NCI-H510A (cell line): ENCODE results near the gene SHANK1.

ENCODE experiments used
- DNase-seq: peaks from one replicate; lab custom pipeline; 2025; lab: John Stamatoyannopoulos, UW

SHANK1 gene

DNA sequence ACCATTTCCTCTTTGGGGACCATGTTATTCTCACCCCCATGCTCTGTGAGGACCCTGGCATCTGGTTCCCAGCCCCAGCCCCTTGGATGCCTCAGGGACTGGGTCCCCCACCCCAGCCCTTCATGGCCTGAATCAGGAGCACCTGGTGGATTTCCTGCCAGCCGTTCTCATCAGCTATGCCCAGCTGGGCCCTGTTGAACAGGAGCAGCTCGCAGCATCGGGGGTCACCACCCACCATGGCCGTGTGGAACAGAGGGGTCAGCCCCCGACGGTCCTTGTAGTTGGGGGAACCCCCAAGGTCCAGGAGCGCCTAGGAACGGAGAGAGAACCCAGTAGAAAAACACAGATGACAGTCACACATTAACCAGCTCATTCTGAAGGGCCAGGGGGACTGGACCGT, 7.8 kb downstream of the SHANK1 start:
- DNase-seq: no peak

DNA sequence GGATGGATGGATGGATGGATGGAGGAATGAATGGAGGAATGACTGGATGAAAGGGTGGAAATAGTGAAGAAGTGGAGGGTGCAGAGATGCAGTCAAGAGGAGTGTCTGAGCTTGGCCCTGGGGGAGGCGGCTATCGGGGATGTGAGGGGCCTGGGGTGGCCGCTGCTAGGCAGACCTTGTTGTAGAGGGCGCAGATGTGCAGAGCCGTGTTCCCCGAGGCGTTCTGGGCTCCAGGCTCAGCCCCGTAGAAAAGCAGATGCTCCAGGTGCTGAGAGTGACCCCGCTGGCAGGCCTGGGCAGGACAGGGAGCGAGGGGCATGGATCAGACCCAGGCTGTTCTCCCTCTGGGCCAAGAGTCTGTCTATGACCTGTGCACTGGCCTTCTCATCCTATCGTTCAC, 8.4 kb downstream of the SHANK1 start:
- no peak for DNase-seq

GRCh38 chr19:50710612-50711011, 9.0 kb downstream of the SHANK1 start:
- no peak for DNase-seq

DNA sequence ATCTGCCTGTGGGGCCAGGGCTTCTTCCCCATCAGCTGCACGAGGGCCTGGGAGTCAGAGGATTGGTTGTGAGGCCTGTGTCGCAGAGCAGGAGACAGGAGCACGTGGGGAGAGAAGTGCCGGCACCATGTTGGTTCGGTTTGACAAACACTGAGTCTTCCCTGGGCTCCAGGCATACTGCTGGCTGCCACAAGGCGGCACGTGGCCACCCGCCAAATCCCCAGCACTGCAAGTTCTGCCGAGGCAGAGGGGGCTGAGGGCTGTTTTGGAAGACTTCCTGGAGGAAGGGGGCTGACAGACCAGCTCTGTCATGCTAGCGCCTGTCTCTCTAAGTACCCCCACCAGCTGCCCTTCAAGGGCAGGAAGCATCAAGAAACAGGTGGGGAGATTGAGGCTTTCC, 9.5 kb downstream of the SHANK1 start:
- no peak for DNase-seq

DNA sequence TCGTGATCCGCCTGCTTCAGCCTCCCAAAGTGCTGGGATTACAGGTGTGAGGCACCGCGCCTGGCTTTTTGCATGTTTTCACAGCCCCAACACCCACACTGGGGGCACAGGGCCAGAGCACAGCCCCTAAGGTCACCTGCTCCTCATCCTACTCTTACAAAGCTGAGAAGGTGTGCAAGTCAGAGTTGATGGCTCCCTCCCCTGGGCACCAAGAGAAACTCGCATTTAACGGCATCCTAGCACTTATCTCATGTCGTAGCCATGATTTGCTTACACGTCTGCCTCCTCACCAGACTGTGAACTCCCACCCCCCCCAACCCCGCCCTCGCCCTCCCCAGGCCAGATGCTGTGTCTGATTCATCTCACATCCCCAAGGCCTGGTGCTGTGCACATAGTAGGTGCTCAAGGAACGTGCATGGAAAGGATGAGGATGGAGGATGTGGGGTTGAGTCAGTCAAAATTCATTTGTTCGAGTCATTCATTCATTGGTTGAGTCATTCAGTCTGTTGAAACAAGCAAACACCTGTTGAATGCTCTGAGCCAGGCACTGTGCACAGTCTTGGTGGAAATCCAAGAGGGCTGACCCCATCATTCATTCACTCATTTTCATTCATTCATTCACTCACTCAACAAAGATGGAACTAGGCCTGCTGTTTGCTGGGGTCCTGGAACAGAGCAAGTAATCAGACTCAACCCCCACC, 11.3 kb downstream of the SHANK1 start:
- no peak for DNase-seq

DNA sequence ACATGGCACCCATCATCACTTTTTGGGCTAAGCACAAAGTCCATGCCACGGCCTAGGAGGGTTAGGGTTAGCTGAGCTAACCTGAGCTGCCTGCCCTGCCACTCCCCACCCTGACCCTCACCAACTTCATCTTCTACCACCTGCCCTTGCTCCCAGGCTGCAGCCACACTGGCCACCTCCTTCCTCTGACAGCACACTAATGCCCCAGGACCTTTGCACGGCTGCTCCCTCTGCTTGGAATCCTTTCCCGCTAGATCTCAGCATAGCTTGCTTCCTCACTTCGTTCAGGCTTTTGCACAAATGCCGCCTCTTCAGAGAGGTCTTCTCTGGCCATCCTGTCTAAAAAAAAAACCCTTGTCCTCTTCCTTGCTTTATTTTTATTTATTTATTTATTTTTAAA, 13.2 kb downstream of the SHANK1 start:
- no peak for DNase-seq

DNA sequence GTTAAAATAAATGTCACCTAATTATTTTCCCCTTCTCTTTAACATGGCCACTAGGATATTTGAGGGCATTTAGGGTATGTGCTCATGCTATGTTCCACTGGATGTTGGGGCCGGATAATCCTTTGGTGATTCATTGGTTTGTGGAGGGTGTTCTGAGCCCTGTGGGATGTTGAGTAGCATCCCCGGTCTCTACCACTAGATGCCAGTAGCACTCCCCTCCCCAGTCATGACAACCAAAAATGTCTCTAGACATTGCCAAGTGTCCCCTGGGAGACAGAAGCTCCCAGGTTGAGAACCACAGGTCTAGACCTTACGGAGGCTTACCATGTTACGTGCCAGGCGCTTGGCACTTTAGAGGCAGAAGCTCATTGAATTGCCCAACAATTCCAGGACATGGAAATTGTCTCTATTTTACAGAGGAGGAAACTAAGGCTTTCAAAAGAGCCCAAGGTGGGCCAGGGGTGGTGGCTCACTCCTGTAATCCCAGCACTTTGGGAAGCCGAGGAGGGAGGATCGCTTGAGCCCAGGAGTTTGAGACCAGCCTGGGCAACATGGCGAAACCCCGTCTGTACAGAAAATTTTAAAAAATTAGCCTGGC, 14.1 kb downstream of the SHANK1 start:
- DNase-seq: no peak

DNA sequence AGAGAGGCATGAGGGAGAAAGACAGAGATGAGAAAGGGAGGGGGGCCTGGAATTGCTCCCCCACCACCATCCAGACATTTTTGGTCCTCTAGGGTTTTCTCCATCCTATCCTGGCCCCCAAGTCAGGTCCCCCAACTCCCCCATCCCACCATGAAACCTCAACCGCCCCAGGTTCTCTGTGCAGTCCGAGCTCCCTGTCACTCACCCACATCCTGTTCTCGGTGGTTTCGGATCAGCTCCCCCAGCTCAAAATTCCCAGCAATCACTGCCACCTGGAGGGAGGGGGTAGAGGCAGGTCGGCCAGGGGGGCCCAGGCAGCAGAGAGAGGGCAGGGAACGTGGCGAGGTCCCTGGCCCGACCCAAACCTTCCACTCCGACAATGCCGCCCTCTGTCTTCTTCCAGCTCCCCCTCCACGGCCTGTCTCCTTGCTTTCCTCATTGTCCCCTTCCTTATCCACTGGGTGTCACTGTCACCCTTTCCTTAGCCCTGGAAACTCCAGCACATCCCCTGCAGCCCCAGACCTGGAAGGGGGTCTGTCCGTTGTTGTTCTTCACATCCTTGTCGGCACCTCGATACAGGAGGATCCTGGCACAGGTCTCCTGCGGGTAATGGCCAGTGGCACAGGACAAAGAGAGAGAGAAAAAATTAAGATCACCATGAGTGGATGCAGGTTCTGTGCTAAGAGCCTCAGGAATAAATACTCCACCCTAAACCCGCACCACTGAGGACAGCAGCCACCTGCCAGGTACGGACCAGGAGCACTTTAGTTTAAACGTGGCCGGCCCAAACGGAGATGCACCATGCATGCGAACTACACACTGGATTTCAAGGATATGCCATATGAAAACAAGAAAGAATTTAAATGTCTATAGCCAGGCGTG, 15.4 kb downstream of the SHANK1 start:
- DNase-seq: no peak

- DNase-seq: no peak
These were observed 16.5 kb downstream of the SHANK1 start for GRCh38 chr19:50702871-50703829.

DNA sequence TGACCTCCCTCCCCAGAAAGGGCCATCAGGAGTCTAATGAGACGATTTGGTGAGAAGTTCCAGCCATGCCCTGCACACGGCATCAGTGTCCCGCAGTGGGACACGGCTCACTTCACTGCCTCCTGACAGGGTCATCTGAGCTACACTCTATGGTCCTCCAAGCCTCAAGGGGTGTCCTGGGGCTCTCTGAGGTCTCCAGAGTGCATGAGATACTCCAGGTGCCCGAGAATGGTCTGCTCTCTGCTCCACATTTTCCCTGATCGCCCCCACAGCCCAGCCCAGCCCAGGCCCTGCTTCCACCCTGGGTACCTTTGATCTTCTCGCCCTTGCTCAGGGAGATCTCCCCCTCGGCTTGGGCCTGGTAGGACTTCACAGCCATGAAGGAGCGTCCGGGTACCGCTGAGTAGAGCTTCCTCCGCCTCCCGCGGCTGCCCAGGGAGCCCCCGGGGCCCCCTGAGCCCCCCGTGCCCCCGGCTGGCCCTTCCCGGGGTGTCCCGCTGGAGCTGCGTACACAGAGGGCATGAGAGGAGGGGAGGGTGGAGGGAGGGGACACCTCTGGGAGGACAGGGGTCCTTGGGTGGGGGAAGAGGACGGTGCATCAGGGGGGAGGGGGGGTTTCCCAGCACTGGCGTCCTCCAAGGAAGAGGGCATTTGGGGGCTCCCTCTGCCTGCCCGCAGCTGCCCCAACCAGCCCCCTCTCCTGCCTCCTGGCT, 17.3 kb downstream of the SHANK1 start:
- DNase-seq: no peak

DNA sequence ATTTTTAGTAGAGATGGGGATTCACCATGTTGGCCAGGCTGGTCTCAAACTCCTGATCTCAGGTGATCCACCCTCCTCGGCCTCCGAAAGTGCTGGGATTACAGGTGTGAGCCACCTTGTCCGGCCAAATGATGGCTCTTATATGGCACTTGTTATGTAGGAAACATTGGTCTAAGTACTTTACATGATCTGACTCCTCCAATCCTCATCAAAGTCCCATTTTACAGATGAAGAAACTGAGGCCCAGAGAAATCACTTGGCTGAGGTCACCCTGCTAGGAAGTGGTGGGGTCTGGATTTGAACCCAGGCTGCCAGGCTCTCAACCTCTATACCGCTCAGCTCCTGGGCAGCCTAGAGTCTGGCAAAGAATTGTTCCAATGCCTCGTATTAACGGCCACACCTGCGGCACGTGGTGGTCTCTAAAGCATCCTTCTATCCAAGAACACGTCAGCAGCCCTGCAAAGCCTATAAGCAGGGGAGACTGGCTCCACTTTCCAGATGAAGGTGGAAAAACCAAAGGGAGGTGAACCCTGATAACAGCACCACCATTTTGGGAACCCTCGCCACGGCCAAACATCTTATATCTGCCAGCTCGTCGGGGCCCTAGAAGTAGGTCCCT, 18.1 kb downstream of the SHANK1 start:
- no peak for DNase-seq

GRCh38 chr19:50697414-50698124, 22.0 kb downstream of the SHANK1 start:
- no peak for DNase-seq

DNA sequence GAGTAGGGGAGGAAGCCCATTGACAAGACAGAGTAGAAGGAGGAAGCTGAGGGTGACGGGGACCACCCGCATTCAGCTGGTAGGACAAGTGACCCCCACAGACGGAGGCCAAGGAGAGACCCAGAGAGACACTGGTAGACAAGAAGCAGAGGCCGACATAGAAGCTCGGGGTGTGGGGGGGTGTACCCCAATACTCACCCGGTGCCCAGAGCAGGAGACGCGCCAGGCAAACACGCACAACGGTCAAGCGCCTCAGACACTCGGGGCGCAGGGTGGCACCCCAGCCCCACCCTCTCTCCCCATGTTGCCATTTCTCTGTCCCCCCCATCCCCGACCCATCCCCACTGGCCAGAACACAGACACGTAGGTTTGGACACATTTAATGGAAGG, 23.5 kb downstream of the SHANK1 start:
- DNase-seq: no peak

- no peak for DNase-seq
These were observed 24.1 kb downstream of the SHANK1 start for GRCh38 chr19:50695251-50696093.

DNA sequence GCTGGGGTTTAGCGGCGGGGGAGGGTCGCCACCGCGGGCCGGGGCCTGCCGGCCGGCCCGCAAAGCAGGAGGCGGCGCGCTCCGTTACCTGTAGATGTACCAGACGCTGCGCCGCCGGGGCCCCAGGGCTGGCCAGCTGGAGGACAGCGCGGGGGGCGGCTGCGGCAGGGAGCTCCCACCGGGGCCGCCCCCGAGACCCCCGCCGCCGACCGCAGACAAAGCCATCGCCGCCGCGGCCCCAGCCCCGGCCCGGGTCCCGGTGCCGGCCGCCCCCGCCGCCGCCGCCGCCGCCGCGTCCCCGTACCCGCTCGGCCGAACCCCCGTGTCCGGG, 24.8 kb downstream of the SHANK1 start:
- DNase-seq: no peak

- DNase-seq: no peak
These were observed 26.3 kb downstream of the SHANK1 start for GRCh38 chr19:50693064-50693975.

GRCh38 chr19:50690439-50690838, 29.2 kb downstream of the SHANK1 start:
- DNase-seq: no peak

DNA sequence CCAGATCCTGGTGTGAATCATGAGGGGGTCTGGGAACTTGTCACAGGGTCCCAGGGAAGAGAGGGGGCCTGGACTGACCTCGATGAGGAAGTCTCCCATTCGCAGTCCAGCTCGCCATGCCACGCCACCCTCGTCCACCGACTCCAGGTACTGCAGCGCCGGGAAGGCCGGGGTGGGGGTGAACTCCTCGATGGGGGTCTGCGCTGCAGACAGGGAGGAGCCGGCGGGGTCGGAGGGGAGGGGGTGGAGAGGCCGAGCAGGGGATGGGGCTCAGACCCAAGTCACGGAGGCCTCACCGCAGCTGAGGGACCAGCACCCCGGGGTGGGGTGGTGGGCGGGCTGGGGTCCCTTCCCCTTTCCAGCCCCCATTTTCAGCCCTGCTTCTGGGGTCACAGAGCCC, 30.8 kb downstream of the SHANK1 start:
- DNase-seq: no peak
